PFSK-1 (cell line): Measurements from ENCODE around the gene TMOD2.

Experiments
- REST ChIP-seq, 2 experiments: IDR thresholded peaks; 2 replicates each; pipeline versions ENCODE4 v1.6.1 to v1.8.0; 2011 to 2012; ENCODE audit warnings: low read depth in 2 of 2, low read length in 2 of 2, control low read depth in 1 of 2, inconsistent platforms in 1 of 2, mild to moderate bottlenecking in 1 of 2, moderate library complexity in 1 of 2; ENCODE audit not compliant: insufficient read depth in 1 of 2
- SIN3A ChIP-seq: IDR thresholded peaks from 2 replicates; pipeline ENCODE4 v1.6.1; 2012; ENCODE audit warnings: mild to moderate bottlenecking, low read length, moderate library complexity, borderline replicate concordance; ENCODE audit not compliant: insufficient read depth
- TAF1 ChIP-seq: IDR thresholded peaks from 2 replicates; pipeline ENCODE4 v1.6.1; 2012; ENCODE audit warnings: low read length, control low read depth, borderline replicate concordance; ENCODE audit not compliant: insufficient read depth

- TF ChIP-seq SIN3A (no peak), TAF1 (no peak), REST (IDR thresholded peaks at IDR 0.05; ENCODE audit: insufficient read depth in 1 of 2, low read depth in 2 of 2, low read length in 2 of 2) (no peak)
Measured at GRCh38 chr15:51846463-51847230, 95.2 kb downstream of the TMOD2 start.
